Measurements from ENCODE around the gene CFAP70. TPM values are rescaled to one million over a fixed set of nuclear protein-coding genes. Genes with fewer than 3 reads are reported as not detected.

The CFAP70 gene
- total RNA-seq, 1 experiment from 2014 or later: 0.10 TPM

DNA sequence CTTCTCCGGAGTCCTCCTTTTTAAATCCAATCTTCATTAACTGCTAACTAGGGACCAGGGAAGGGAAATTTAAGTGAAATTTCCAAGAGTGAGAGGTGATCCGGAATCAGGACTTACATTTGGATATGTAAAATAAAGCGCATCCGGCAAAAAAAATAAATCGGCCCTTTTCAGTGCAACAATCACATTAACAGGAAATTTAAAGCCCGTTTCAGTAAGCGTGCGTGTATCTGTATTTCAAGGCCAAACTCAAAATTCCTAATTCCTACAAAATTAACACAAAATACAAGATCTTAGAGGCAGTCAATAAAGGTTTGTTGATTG lies 112.4 kb downstream of the CFAP70 start:
- CTCF ChIA-PET: no interaction called here
- Histone ChIP-seq H3K27me3 (ENCODE audit: control insufficient read depth, insufficient read depth, low read length) (no peaks in the 10 kb centered on the region), H3K9me3 (ENCODE audit: control insufficient read depth, insufficient read depth, low read depth, low read length) (no peaks in the 10 kb centered on the region), H3K27ac (ENCODE audit: low read length) (peak overlapping the region; percentile 99), H3K4me1 (ENCODE audit: control insufficient read depth, insufficient read depth, low read length) (peaks cover 42% of the 10 kb centered on the region), H3K36me3 (ENCODE audit: control insufficient read depth, insufficient read depth, low read length) (peaks cover 41% of the 10 kb centered on the region), H3K4me3 (ENCODE audit: low read depth in 2 of 2, low read length in 2 of 2) (peak overlapping the region; percentile 66 to 95)
- TF ChIP-seq, protein P1, sequence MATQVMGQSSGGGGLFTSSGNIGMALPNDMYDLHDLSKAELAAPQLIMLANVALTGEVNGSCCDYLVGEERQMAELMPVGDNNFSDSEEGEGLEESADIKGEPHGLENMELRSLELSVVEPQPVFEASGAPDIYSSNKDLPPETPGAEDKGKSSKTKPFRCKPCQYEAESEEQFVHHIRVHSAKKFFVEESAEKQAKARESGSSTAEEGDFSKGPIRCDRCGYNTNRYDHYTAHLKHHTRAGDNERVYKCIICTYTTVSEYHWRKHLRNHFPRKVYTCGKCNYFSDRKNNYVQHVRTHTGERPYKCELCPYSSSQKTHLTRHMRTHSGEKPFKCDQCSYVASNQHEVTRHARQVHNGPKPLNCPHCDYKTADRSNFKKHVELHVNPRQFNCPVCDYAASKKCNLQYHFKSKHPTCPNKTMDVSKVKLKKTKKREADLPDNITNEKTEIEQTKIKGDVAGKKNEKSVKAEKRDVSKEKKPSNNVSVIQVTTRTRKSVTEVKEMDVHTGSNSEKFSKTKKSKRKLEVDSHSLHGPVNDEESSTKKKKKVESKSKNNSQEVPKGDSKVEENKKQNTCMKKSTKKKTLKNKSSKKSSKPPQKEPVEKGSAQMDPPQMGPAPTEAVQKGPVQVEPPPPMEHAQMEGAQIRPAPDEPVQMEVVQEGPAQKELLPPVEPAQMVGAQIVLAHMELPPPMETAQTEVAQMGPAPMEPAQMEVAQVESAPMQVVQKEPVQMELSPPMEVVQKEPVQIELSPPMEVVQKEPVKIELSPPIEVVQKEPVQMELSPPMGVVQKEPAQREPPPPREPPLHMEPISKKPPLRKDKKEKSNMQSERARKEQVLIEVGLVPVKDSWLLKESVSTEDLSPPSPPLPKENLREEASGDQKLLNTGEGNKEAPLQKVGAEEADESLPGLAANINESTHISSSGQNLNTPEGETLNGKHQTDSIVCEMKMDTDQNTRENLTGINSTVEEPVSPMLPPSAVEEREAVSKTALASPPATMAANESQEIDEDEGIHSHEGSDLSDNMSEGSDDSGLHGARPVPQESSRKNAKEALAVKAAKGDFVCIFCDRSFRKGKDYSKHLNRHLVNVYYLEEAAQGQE (IDR thresholded peaks at IDR 0.05; ENCODE audit: insufficient read depth in 1 of 2, low read depth in 2 of 2, low read length in 1 of 2): no peak
- TF ChIP-seq POLR2AphosphoS5 (IDR thresholded peaks at IDR 0.05; ENCODE audit: low read depth, low read length) (no peak), SIN3A (IDR thresholded peaks at IDR 0.05; ENCODE audit: borderline replicate concordance, insufficient read depth, low read depth, low read length) (no peak), TCF7L2 (IDR thresholded peaks at IDR 0.05; ENCODE audit: low read depth, low read length) (no peak)
- TF ChIP-seq, protein P2, sequence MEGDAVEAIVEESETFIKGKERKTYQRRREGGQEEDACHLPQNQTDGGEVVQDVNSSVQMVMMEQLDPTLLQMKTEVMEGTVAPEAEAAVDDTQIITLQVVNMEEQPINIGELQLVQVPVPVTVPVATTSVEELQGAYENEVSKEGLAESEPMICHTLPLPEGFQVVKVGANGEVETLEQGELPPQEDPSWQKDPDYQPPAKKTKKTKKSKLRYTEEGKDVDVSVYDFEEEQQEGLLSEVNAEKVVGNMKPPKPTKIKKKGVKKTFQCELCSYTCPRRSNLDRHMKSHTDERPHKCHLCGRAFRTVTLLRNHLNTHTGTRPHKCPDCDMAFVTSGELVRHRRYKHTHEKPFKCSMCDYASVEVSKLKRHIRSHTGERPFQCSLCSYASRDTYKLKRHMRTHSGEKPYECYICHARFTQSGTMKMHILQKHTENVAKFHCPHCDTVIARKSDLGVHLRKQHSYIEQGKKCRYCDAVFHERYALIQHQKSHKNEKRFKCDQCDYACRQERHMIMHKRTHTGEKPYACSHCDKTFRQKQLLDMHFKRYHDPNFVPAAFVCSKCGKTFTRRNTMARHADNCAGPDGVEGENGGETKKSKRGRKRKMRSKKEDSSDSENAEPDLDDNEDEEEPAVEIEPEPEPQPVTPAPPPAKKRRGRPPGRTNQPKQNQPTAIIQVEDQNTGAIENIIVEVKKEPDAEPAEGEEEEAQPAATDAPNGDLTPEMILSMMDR (IDR thresholded peaks at IDR 0.05): no peak
- ATAC-seq: no peak
- POLR2A ChIA-PET: no interaction called here
- in situ Hi-C loops (cut with HindIII; ENCODE audit: low pct_unique_long_range_greater_than_20kb, low sequenced_read_pairs) (no loop called here), intact Hi-C loops (cut with micrococcal nuclease; ENCODE audit: unreplicated experiment) (no loop called here)
- BruUV-seq (replicated peaks): TSS peak; percentile 49
- DNase-seq (ENCODE audit: low read depth, low spot score): no peak

DNA sequence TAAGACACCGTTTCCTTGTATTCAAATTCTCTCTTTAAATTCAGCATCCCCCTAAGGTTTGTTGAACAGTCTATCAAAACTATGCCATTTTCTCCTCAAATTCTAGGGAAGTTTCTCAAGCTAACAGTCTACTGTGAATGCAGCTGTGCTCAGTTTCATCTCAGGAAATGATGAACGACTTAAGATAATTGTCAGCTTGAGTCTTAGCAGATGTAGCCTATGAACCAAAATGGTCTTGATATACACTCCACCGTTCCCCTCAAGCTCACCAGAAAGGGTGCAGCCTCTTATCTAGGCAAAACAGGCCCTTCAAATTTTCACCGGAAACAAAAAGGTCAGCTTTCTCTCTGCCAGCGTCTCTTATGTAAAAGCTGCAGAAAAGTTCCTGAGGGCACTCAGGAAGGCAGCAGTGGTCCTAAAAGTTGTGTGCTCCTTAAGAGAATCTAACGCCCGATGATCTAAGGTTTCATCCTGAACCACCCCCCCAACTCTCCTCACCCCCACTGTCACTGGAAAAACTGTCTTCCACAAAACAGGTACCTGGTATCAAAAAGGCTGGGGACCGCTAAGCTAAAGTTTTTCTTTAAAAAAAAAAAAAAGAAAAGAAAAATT lies 113.7 kb downstream of the CFAP70 start:
- DNase-seq (ENCODE audit: low read depth, low spot score) (no peak), ATAC-seq (no peak)
- in situ Hi-C loops (cut with HindIII; ENCODE audit: low pct_unique_long_range_greater_than_20kb, low sequenced_read_pairs) (no loop called here), intact Hi-C loops (cut with micrococcal nuclease; ENCODE audit: unreplicated experiment) (no loop called here)
- no TSS peak for BruUV-seq (replicated peaks)
- Histone ChIP-seq H3K27ac (ENCODE audit: low read length) (peak overlapping the region; percentile 99), H3K27me3 (ENCODE audit: control insufficient read depth, insufficient read depth, low read length) (no peaks in the 10 kb centered on the region), H3K36me3 (ENCODE audit: control insufficient read depth, insufficient read depth, low read length) (peaks cover 41% of the 10 kb centered on the region), H3K9me3 (ENCODE audit: control insufficient read depth, insufficient read depth, low read depth, low read length) (no peaks in the 10 kb centered on the region), H3K4me3 (ENCODE audit: low read depth in 2 of 2, low read length in 2 of 2) (peak overlapping the region; percentile 66 to 95), H3K4me1 (ENCODE audit: control insufficient read depth, insufficient read depth, low read length) (peaks cover 31% of the 10 kb centered on the region)
- ChIA-PET CTCF (no interaction called here), POLR2A (interaction anchor here (0.7 to 1.0 kb wide), 2 partner anchors 40 to 751 kb away, joined by 3 to 5 read pairs; no protein-coding TSS in a partner anchor)
- TF ChIP-seq TCF7L2 (IDR thresholded peaks at IDR 0.05; ENCODE audit: low read depth, low read length) (no peak), SIN3A (IDR thresholded peaks at IDR 0.05; ENCODE audit: borderline replicate concordance, insufficient read depth, low read depth, low read length) (no peak), POLR2AphosphoS5 (IDR thresholded peaks at IDR 0.05; ENCODE audit: low read depth, low read length) (no peak)
- TF ChIP-seq, protein P2 (IDR thresholded peaks at IDR 0.05): no peak
- TF ChIP-seq, protein P1 (IDR thresholded peaks at IDR 0.05; ENCODE audit: insufficient read depth in 1 of 2, low read depth in 2 of 2, low read length in 1 of 2): no peak

Data from Panc1 (cell line).